ENCODE data around the gene TIAM2. TPM values are rescaled to one million over a fixed set of nuclear protein-coding genes. Genes with fewer than 3 reads are reported as not detected.

TIAM2 gene
- total and polyA plus RNA-seq, 10 of the 15 experiments (the other 5 are each of a cell fraction or from before 2014, with no cell fraction given), result 1.1 to 10.5 (median 2.3) TPM

DNA sequence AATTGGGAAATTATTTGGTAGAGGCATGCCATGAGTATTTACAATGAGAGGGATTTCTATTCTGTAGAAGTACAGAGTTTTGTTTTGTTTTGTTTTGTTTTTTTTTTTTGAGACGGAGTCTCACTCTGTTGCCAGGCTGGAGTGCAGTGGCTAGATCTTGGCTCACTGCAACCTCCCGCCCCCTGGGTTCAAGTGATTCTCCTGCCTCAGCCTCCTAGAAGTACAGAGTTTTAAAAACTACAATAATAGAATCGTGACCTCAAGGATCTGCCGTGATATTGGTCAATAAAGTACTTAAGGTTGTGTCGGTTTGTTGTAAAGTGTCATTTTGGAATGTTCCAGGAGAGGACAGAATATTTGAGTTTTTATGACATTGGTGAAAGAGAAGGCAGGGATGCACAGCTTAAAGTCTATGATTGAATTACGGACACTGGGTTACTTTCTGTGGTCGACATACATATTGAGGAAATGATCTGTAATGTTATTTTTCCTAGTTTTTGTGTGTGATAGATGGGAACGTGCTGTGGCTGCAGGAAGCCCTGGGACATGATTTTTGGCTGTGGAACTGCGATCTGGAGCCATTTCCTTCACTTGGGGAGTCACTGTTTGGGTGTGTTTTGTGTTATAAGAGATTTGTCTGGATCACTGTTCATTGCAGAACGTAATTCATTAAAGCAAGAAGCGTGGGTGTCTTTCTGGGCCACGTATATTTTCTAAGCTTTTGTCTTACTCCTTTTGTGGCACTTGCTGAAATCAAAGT is 59.6 kb downstream of the TIAM2 start (continued):
- TF ChIP-seq, protein P1, sequence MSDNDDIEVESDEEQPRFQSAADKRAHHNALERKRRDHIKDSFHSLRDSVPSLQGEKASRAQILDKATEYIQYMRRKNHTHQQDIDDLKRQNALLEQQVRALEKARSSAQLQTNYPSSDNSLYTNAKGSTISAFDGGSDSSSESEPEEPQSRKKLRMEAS (IDR thresholded peaks at IDR 0.05; ENCODE audit: low read depth, low read length), result no peak
- TF ChIP-seq JUND (IDR thresholded peaks at IDR 0.05; ENCODE audit: low read depth, low read length), result no peak
- no peak for TF ChIP-seq SREBF1 (IDR thresholded peaks at IDR 0.05; ENCODE audit: low read length)
- TF ChIP-seq, protein P2, sequence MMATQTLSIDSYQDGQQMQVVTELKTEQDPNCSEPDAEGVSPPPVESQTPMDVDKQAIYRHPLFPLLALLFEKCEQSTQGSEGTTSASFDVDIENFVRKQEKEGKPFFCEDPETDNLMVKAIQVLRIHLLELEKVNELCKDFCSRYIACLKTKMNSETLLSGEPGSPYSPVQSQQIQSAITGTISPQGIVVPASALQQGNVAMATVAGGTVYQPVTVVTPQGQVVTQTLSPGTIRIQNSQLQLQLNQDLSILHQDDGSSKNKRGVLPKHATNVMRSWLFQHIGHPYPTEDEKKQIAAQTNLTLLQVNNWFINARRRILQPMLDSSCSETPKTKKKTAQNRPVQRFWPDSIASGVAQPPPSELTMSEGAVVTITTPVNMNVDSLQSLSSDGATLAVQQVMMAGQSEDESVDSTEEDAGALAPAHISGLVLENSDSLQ (IDR thresholded peaks at IDR 0.05), result no peak
- TF ChIP-seq, protein P3, sequence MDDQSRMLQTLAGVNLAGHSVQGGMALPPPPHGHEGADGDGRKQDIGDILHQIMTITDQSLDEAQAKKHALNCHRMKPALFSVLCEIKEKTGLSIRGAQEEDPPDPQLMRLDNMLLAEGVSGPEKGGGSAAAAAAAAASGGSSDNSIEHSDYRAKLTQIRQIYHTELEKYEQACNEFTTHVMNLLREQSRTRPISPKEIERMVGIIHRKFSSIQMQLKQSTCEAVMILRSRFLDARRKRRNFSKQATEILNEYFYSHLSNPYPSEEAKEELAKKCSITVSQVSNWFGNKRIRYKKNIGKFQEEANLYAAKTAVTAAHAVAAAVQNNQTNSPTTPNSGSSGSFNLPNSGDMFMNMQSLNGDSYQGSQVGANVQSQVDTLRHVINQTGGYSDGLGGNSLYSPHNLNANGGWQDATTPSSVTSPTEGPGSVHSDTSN (IDR thresholded peaks at IDR 0.05; ENCODE audit: insufficient replicate concordance, low read depth, low read length), result no peak
- TF ChIP-seq NR2F1 (conservative IDR thresholded peaks at IDR 0.05), result no peak
- TF ChIP-seq ZNF217 (IDR thresholded peaks at IDR 0.05), result no peak
- no peak for TF ChIP-seq SMAD1 (IDR thresholded peaks at IDR 0.05; ENCODE audit: low read depth, partially characterized antibody)
- TF ChIP-seq NR2C2 (IDR thresholded peaks at IDR 0.05; ENCODE audit: borderline replicate concordance, control insufficient read depth, insufficient read length, low read depth), result no peak
- TF ChIP-seq, protein P4, sequence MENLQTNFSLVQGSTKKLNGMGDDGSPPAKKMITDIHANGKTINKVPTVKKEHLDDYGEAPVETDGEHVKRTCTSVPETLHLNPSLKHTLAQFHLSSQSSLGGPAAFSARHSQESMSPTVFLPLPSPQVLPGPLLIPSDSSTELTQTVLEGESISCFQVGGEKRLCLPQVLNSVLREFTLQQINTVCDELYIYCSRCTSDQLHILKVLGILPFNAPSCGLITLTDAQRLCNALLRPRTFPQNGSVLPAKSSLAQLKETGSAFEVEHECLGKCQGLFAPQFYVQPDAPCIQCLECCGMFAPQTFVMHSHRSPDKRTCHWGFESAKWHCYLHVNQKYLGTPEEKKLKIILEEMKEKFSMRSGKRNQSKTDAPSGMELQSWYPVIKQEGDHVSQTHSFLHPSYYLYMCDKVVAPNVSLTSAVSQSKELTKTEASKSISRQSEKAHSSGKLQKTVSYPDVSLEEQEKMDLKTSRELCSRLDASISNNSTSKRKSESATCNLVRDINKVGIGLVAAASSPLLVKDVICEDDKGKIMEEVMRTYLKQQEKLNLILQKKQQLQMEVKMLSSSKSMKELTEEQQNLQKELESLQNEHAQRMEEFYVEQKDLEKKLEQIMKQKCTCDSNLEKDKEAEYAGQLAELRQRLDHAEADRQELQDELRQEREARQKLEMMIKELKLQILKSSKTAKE (IDR thresholded peaks at IDR 0.05; ENCODE audit: low read depth, poor library complexity, severe bottlenecking), result no peak

Measured in GM12878 (cell line).